ENCODE data around the gene DNAJC28. TPM values are rescaled to one million over a fixed set of nuclear protein-coding genes. Genes with fewer than 3 reads are reported as not detected.

The DNAJC28 gene
- total RNA-seq = 2.3 TPM
- long read RNA-seq, partial matches to known transcripts = 0 of 1 reads
- long read RNA-seq, other reads (novel, unspliced or antisense) = 0 of 1 reads

- ATAC-seq (peak; percentile 99), DNase-seq (peak; percentile 97)
- Histone ChIP-seq H3K4me1 (peaks cover 6% of the 10 kb centered on the region), H3K27me3 (no peaks in the 10 kb centered on the region), H3K27ac (peak within 1 kb of the TSS; percentile 73), H3K36me3 (no peaks in the 10 kb centered on the region), H3K9me3 (no peaks in the 10 kb centered on the region), H3K4me3 (peak within 1 kb of the TSS; percentile 72)
- intact Hi-C loops (cut with DNase I) = no loop called here
- TF ChIP-seq CTCF (IDR thresholded peaks at IDR 0.05) = no peak
Measured at GRCh38 chr21:33491373-33492102, at the start of gene DNAJC28. Gene DNAJC28, minus strand, starts transcription at chr21:33491716. Its CDS starts 2,323 bp downstream, at chr21:33489393.

GRCh38 chr21:33541105-33541711 is 49.7 kb upstream of the DNAJC28 start:
- no peak for ATAC-seq
- Histone ChIP-seq H3K9me3 (no peaks in the 10 kb centered on the region), H3K36me3 (peaks cover 29% of the 10 kb centered on the region), H3K4me1 (peaks cover 25% of the 10 kb centered on the region), H3K27me3 (no peaks in the 10 kb centered on the region), H3K27ac (peak overlapping the region; percentile 100), H3K4me3 (peak overlapping the region; percentile 87)
- no peak for TF ChIP-seq CTCF (IDR thresholded peaks at IDR 0.05)
- intact Hi-C loops (cut with DNase I) = no loop called here
- DNase-seq = no peak

GRCh38 chr21:33540711-33541104 is 49.2 kb upstream of the DNAJC28 start:
- ATAC-seq (no peak), DNase-seq (no peak)
- intact Hi-C loops (cut with DNase I) = no loop called here
- Histone ChIP-seq H3K9me3 (no peaks in the 10 kb centered on the region), H3K4me3 (peak overlapping the region; percentile 87), H3K36me3 (peaks cover 33% of the 10 kb centered on the region), H3K27ac (peak overlapping the region; percentile 100), H3K4me1 (peaks cover 21% of the 10 kb centered on the region), H3K27me3 (no peaks in the 10 kb centered on the region)
- no peak for TF ChIP-seq CTCF (IDR thresholded peaks at IDR 0.05)

GRCh38 chr21:33539616-33540015 is 48.1 kb upstream of the DNAJC28 start:
- no peak for TF ChIP-seq CTCF (IDR thresholded peaks at IDR 0.05)
- H3K27ac ChIP-seq = no peak overlapping the region
- no peak for ATAC-seq
- no peak overlapping the region for H3K4me3 ChIP-seq
- intact Hi-C loops (cut with DNase I) = no loop called here
- DNase-seq = no peak
- peaks cover 44% of the 10 kb centered on the region for H3K36me3 ChIP-seq
- no peaks in the 10 kb centered on the region for H3K27me3 ChIP-seq
- peaks cover 11% of the 10 kb centered on the region for H3K4me1 ChIP-seq
- H3K9me3 ChIP-seq = no peaks in the 10 kb centered on the region

GRCh38 chr21:33537212-33537611 is 45.7 kb upstream of the DNAJC28 start:
- no peak overlapping the region for H3K27ac ChIP-seq
- H3K4me1 ChIP-seq = peaks cover 11% of the 10 kb centered on the region
- no peak overlapping the region for H3K4me3 ChIP-seq
- no peak for DNase-seq
- peaks cover 68% of the 10 kb centered on the region for H3K36me3 ChIP-seq
- intact Hi-C loops (cut with DNase I) = no loop called here
- TF ChIP-seq CTCF (IDR thresholded peaks at IDR 0.05) = no peak
- ATAC-seq = no peak
- H3K27me3 ChIP-seq = no peaks in the 10 kb centered on the region
- no peaks in the 10 kb centered on the region for H3K9me3 ChIP-seq
